NCI-H1417 treated with DMSO at 0.1 percent for 48 hours (cell line): ENCODE measurements around the gene SNRNP27.
"Not testable (repeated sequence)": the region's sequence is repeated elsewhere in the genome, so short reads cannot be mapped to it uniquely, and the experiment has no call there.

Experiments used
- DNase-seq: peaks from one replicate; lab custom pipeline; 2025; lab: John Stamatoyannopoulos, UW

Gene SNRNP27, protein sequence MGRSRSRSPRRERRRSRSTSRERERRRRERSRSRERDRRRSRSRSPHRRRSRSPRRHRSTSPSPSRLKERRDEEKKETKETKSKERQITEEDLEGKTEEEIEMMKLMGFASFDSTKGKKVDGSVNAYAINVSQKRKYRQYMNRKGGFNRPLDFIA

DNA sequence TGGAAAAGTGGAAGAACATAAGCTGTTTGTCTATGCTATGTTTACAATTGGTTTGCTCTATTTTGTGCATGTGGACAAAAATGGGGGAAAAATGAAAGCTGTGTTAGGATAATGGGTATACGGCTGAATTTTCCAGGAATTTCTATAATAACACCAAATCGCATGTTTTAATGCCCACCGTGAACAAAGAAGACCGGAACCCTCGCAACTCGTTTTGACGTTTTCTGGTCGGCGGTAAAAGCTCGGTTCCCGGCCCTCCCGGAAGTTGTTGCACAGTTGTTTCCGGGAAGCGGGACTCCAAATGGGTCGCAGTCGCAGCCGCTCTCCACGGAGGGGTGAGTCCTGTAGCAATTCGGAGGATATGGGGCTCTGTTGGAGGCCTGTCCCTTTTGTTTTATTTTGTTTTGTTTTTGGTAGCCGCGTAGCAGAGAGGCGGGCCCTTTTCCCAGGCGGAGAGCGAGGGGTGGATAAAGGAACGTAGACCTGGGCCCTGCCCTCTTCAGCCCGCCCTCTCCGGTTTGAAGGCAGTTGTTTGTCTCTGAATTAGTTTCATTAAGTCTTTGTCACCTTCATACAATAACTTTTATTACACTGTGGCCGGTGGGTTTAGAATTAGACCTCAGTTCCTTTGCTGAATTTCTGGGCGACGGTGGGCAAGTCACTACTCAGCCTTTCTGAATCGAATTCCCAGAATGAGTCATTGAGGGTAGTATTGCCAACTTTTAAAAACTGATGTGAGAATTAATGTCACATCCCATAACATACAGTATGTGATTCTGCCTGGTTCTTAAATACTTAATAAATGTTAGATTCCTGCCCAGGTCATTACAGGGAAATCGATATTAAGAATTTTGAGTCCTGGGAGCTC lies at the start of gene SNRNP27:
Gene SNRNP27 (plus strand): TSS at position 273 of the 868 bp plus-strand sequence. CDS start 29 bp downstream, at position 302.
- DNase-seq: no peak

DNA sequence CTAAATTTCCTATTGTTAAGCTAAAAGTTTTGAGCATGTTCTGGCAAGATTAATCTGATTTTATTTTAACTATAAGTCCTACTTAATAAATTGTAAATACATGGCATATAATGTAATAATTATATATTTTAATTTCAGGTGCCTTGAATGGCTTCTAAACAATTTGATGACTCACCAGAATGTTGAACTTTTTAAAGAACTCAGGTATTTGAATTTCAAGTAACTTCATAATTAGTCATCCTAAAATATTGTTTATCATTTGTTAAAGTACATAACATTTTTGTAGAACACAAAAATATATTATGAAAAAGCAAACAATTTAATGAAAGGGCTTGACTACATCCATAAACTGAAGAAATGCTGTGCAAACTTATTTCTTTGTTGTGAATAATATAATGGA lies 49.8 kb upstream of the SNRNP27 start:
- DNase-seq: no peak

DNA sequence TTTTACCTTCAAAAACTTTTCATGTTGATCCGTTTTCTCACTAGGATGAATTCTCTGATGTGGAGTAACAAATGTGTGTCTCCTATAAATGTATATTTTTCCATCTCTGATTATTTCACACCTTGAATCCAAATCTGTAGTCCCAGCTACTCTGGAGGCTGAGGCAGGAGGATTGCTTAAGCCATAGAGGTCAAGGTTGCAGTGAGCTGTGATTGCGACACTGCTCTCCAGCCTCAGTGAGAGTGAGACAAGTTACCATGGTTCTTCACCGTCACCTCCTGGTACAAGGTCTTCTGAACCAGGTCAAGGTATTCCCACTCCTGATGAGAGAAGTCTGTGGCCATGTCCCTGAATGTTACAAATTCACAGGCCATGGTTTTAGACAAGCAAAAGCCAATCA lies 49.2 kb upstream of the SNRNP27 start:
- DNase-seq: no peak

DNA sequence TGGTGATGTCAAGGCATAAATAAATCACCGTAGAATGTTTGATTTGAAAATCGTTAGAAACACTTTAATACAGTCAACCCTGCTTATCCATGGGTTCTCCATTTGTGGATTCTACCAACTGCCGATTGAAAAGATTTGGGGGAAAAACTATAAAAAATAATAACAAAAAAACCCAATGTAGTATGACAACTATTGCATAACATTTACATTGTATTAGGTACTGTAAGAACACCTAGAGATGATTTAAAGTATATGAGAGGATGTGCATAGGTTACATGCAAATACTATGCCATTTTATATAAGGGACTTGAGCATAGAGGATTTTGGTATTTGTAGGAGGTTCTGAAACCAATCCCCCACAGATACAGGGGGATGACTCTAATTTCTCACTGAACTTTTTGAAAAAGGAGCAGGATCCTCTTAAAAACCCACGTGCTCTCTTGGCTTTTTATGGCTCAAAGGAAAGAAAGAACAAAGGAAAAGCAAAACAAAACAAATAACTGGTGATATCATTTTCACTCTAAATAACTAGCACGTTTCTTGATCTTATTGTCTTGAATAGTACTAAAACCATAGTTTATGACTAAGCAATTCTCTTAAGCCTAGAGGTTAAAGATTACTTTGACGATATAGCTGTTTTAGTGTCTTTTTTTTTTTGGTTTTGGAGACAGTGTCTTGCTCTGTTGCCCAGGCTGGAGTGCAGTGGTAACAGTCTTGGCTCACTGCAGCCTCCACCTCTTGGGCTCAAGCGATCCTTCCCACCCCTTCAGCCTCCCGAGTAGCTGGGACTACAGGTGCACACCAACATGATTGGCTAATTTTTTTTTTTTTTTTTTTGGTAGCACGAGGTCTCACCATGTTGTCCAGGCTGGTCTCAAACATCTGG lies 47.3 kb upstream of the SNRNP27 start:
- no peak for DNase-seq

DNA sequence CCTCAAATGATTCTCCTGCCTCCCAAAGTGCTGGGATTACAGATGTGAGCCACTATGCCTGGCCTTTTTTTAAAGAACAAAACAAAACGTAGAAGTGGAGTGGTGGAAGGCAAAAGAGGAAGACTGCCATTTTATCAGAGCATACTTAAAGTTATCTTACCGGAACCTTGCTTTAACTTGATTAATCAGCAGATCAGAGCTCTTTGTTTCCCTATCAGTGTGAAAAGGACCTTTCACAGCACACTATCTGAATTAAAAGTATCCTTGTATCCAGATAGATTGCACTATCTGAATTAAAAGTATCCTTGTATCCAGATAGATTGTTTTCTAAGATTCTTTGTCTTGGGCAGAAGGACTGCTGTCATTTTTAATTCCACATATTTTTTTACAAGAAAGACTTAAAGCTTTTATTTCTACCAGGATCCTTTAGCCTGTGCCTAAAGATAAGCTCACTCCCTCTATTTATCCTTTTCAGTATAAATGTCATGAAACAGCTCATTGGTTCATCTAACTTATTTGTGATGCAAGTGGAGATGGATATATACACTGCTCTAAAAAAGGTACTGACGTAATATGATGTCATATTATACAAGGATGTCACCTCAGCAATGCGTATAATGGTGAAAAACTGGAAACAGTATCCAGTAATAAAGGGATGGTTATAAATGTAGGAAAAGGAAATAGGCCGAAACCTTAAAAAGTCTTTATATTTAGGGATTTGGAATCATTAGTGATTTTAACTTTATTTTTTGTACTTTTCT lies 46.5 kb upstream of the SNRNP27 start:
- DNase-seq: no peak

DNA sequence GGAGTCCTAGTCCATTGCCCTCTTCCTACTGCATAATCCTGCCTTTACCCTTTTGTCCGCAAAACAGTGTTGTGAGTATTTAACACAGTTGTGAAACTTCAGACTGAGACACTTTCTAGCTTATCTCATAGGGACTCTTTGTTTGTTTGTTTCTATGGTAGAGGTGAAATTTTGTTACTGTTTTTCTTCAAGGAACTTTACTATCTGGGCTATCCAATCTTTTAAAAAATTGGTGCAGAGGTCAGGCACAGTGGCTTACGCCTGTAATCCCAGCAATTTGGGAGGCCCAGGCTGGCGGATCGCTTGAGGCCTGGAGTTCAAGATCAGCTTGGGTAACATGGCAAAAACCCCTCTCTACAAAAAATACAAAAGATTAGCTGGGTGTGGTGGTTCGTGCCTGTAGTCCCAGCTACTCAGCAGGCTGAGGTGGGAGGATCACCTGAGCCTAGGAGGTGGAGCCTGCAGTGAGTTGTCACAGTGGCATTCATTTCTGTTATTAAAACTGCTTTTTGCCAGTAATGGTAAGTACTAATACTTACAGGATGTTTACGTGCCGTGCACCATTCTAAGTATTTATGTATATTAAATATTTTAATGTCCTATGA lies 45.5 kb upstream of the SNRNP27 start:
- DNase-seq: no peak

DNA sequence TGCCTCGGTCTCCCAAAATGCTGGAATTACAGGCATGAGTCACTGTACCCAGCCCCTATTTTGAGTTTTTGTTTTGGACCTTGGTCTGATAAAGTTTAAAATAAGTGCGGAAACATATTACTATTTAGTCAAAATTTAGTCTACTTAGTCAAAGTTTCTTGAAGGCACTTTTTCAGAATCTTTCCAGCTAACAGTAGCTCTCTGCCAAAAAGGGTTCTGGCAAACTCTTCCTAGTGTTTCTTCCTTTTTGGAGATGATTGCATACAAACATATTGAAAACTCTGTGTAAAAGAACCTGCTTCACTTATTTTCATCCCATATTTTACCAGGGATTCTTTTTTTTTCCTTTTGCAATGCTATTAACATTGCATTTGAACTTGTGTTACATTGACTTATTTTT lies 35.5 kb upstream of the SNRNP27 start:
- no peak for DNase-seq

DNA sequence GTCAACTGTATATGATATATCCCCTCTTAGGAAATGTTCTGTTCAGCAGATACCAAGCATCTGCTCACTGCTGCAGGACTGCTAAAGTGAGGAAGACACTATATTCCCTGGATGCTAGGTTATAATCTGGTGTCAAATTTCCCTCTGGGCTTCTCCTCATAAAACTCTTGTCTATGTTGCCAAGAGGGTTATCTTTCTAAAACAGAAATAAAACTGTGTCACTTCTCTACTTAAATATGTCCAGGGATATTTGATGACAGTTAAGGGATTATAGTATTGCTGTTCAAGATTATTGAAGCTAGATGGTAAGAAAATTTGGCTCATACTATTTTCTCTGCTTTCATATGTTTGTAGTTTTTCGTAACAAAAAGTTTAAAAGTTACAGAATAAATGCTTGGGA lies 30.5 kb upstream of the SNRNP27 start:
- no peak for DNase-seq

DNA sequence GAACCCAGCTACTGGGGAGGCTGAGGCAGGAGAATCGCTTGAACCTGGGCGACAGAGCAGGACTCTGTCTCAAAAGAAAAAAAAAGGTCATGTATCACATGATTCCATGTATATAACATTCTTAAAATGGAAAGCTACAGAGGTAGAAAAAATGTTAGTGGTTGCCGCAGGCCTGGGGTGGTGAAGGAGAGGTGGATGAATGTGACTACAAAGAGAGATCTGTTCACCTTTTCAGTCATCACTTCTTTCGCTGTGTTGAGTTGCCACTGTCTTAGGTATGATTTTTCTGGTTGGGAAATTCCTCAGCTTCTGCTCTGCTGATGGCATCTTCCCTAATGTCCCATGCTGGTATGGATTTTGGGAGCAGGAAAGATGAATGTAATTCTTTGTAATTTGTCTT lies 5.3 kb upstream of the SNRNP27 start:
- no peak for DNase-seq

DNA sequence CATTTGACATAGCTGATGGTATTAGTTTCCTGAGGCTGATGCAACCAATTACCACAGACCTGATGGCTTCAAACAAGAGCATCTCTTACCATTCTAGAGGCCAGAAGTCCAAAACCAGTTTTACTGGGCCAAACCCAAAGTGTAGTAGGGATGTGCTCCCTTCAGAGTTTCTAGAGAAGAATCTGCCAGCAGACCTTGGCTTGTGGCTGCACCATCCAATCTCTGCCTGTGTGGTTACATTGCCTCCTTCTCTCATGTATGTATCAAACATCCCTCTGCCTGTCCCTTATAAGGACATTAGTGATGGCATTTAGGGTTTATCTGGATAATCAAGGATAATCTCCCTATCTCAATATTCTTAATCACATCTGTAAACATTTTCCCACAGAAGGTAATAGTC lies 4.5 kb upstream of the SNRNP27 start:
- DNase-seq: no peak

DNA sequence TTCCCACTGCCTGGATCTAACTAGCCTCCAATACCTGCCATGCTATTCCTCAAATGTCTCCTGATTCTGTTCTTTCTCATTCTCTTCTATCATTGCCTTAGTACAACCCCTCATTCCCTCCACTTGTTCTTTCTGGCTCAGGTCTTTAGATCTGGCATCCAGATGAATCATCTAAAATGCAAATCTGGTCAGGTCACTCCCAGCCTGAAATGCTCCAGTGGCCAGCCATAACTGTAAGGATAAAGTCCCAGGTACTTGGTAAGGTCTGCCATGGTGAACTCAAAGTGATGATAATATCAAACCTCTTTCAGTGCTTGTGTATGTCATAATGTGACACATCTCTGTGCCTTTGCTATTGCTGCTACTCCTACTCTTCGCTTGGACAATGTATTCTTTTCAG lies 2.9 kb upstream of the SNRNP27 start:
- no peak for DNase-seq

DNA sequence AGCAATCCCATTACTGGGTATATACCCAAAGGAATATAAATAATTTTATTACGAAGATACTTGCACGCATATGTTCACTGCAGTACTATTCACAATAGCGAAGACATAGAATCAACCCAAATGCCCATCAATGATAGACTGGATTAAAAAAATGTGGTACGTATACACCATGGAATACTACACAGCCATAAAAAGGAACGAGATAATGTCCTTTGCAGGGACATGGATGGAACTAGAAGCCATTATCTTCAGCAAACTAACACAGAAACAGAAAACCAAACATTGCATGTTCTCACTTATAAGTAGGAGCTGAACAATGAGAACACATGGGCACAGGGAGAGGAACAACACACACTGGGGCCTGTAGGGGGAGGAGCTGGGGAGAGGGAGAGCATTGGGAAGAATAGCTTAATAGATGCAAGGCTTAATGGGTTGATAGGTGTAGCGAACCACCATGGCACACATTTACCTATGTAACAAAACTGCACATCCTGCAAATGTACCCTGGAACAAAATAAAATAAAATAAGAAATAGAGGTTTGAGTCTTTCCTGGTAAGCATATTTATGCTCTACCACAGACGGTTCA lies 825 bp upstream of the SNRNP27 start:
- not testable (repeated sequence) for DNase-seq

DNA sequence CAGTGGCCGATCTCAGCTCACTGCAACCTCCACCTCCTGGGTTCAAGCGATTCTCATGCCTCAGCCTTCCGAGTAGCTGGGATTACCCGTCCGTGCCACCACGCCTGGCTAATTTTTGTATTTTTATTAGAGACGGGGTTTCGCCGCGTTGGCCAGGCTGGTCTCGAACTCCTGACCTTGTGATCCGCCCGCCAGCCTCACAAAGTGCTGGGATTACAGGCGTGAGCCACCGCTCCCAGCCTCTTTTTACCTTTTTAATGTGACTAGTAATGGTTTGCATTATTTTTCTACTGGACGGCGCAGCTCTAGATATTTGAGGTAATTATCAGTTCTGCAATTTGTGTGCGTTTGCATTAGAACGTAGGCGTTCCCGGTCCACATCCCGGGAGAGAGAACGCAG lies 981 bp downstream of the SNRNP27 start:
- not testable (repeated sequence) for DNase-seq

DNA sequence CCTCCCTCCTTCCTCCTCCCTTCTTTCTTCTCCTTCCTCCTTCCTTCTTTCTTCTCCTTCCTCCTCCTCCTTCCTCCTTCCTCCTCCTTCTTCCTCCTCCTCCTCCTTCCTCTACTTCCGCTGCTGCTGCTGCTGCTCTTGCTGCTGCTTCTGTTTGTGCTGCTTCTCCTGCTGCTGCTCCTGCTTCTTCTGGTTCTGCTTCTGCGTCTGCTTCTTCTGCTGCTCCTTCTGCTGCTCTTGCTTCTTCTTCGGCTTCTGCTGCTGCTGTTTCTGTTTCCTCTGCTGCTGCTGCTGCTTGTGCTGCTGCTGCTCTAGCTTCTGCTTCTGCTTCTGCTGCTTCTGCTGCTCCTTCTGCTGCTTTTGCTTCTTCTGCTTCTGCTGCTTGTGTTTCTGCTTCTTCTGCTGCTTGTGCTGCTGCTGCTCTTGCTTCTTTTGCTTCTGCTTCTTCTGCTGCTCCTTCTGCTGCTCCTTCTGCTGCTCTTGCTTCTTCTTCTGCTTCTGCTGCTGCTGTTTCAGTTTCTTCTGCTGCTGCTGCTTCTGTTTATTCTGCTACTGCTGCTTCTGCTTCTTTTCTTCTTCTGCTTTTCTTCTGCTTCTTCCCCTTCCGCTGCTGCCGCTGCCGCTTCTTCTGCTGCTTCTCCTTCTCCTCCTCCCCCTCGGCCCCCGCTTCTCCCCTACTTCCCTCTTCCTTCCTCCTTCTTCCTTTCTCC lies 8.6 kb downstream of the SNRNP27 start:
- no peak for DNase-seq

DNA sequence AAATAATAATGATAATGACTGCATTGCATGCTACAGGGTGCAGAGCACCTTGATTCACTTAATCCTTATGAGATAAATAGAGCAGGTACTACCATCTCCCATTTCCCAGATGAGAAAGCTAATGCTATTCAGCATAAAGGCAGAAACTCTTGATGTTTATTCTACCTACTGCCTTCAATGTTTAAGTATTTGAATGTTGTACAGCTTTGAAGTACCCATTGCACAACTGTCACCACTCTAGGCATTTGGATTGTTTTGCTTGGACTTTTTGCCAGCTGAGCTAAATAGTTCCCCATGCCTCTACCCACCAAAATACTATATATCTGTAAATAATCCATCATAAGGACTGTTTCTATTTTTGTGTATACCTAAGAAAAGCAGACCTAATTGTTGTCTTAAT lies 13.5 kb downstream of the SNRNP27 start:
- DNase-seq: no peak

DNA sequence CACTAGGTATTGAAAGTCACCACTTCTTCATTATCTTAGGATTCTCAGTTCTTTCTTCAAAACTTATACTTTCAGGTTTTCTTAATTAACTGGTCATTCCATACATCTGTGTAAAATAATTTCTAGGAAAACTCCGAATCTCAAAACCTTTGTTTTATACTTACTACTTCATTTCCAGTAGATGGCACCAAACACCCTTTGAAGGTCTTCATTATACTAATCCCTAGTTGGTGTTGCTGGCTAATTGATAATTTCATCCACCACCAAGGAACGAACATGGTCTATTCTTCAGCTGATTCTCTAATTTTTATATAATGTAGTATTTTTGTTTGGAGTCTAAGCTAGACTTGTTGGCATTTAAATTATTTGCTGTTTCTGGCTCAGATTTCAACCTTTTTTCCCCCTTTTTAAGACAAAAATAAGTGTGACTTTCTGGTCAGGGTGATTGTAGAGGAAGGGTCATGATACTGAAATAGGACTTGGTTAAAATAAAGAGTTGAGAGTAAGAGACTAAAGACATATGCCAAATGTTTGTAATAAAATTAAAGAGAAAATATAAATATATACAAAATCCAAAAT lies 18.3 kb downstream of the SNRNP27 start:
- DNase-seq: peak; percentile 60

DNA sequence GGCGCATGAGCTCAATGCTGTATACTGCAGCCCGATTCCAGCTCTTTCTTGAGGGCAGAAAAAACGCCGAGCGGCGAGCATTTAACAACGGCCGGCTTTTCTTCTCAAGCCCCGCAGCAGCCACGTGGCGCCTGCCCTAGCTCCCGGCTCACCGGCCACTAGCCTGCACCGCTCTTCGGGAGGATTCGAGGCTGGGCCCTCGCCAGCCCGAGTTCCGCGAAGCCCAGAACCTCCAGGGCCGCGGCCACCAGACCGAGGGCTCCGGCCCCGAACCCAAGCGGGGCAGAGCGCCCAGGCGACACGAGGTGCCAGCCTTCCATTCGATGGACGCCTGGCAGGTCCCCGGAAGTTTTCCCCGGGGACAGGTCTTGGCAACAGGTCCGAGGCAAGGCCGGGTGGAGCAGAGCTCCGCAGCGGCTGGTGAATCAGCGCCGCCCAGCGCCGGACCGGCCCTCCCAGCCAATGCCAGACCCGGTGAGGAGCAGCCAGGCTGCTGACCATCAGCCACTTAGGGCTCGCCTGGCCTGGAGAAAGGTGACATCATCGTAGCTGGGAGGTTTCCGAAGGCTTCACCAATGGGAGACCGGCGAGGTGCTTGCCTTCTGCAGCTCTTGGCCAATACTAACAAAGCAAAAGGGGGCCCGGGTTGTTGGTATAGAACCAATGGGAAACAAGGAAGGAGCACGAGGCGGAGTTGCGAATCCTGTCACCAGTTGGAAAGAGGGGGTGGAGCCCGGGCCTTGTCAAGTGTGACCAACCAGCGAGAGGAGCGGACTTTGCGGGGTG lies 20.6 kb downstream of the SNRNP27 start:
- DNase-seq: peak; percentile 100

DNA sequence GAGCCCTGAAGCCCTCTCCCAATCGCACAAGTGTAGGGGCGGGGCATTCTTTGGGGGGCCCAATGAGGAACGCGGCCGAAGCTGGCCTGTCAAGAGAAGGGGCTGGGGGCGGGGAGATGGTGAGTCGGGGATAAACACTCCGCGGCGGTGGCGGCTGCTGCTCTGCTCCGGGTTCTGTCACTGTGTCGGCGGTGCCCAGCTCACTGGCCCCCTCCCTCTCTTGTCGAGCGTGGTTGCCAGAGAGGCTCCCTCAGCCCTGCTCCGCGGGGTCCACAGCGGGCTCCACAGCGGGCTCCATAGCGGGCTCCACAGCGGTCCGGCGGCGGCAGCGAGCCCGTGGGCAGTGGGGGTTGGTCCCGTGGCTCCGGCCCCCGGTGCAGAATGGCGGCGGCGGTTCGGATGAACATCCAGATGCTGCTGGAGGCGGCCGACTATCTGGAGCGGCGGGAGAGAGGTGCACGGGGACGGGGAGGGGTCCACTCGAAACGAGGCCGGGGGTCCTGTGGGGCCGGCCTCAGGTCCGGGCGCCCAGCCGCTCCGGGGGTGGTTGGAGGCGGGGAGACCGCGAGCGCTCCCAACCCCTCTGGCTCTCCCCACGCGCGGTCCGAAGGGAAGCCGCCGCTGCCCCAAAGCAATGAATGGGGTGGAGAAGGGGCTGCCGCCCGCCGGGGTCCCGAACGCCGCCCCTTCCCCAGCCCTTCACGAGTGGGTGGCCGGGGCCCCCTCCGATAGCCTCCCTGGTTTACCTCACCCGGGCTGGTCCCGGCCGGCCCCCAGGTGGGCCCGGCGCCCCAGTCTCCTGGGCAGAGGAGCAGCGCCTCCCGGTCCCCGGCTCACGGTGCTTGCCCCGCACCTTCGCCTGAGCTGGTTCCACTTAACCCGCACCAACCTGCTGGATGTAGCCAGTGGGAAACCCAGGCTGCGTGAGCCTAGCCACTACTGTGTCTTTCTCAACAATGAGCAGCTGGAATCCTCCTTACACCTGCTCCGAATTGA lies 21.5 kb downstream of the SNRNP27 start, which contains the start of gene MXD1:
Gene MXD1 (plus strand): TSS at position 160 of the 996 bp plus-strand sequence. CDS start 222 bp downstream, at position 382.
- DNase-seq: no peak
